Liver (tissue), 9 donors: ENCODE measurements around the gene ROMO1. TPM values are rescaled to one million over a fixed set of nuclear protein-coding genes. Genes with fewer than 3 reads are reported as not detected.

ENCODE experiments used
- DNase-seq: peaks from one replicate; pipeline ENCODE4 v3.0.0-alpha.2; 2017; ENCODE audit warnings: low spot score
- H3K27ac ChIP-seq, 2 donors: one replicate each; pipeline ENCODE4 v1.7.0; 2013; ENCODE audit warnings: inconsistent platforms in 2 of 2, low read length in 2 of 2, control low read depth in 1 of 2, low read depth in 1 of 2, mild to moderate bottlenecking in 1 of 2
- H3K27me3 ChIP-seq, 4 donors: one replicate each; pipeline versions ENCODE4 v1.6.1 to v1.7.0; 2013; ENCODE audit warnings: low read length in 3 of 4, inconsistent platforms in 1 of 4, mild to moderate bottlenecking in 1 of 4, moderate library complexity in 1 of 4; ENCODE audit not compliant: control insufficient read depth in 4 of 4, insufficient read depth in 4 of 4
- H3K36me3 ChIP-seq, 4 donors: one replicate each; pipeline versions ENCODE4 v1.6.1 to v1.7.0; 2013; ENCODE audit warnings: low read length in 3 of 4, mild to moderate bottlenecking in 3 of 4, low read depth in 1 of 4, moderate library complexity in 1 of 4; ENCODE audit not compliant: control insufficient read depth in 4 of 4, insufficient read depth in 3 of 4
- H3K4me1 ChIP-seq, 4 donors: one replicate each; pipeline versions ENCODE4 v1.6.1 to v1.7.0; 2013; ENCODE audit warnings: low read length in 3 of 4, mild to moderate bottlenecking in 3 of 4, moderate library complexity in 1 of 4; ENCODE audit not compliant: control insufficient read depth in 4 of 4, insufficient read depth in 4 of 4
- H3K4me3 ChIP-seq, 3 donors: one replicate each; pipeline versions ENCODE4 v1.6.1 to v1.7.0; 2013; ENCODE audit warnings: low read length in 3 of 3, control low read depth in 1 of 3, low read depth in 1 of 3, mild to moderate bottlenecking in 1 of 3
- H3K9ac ChIP-seq, 2 donors: one replicate each; pipeline ENCODE4 v1.7.0; 2013; ENCODE audit warnings: low read length in 2 of 2, mild to moderate bottlenecking in 2 of 2, moderate library complexity in 2 of 2, control low read depth in 1 of 2, low read depth in 1 of 2
- H3K9me3 ChIP-seq, 4 donors: one replicate each; pipeline versions ENCODE4 v1.6.1 to v1.7.0; 2013; ENCODE audit warnings: low read length in 3 of 4; ENCODE audit not compliant: control insufficient read depth in 4 of 4
- EGR1 ChIP-seq, 2 donors: IDR thresholded peaks; 2 replicates each; pipeline ENCODE4 v1.6.1; 2016 to 2018; ENCODE audit warnings: antibody characterized with exemption in 2 of 2, low read depth in 2 of 2
- FOXA1 ChIP-seq: IDR thresholded peaks from 2 replicates; pipeline ENCODE4 v1.6.1; 2016; ENCODE audit warnings: antibody characterized with exemption
- FOXA2 ChIP-seq: IDR thresholded peaks from 2 replicates; pipeline ENCODE4 v1.6.1; 2016; ENCODE audit warnings: antibody characterized with exemption
- GABPA ChIP-seq, 2 donors: IDR thresholded peaks in 1 of 2; conservative IDR thresholded peaks in 1 of 2; 2 replicates each; pipeline ENCODE4 v1.6.1; 2016; ENCODE audit warnings: antibody characterized with exemption in 2 of 2, mild to moderate bottlenecking in 1 of 2, moderate library complexity in 1 of 2
- JUND ChIP-seq, 2 donors: IDR thresholded peaks; 2 replicates each; pipeline ENCODE4 v1.6.1; 2016; ENCODE audit warnings: antibody characterized with exemption in 2 of 2
- MAX ChIP-seq: IDR thresholded peaks from 2 replicates; pipeline ENCODE4 v1.6.1; 2016; ENCODE audit warnings: antibody characterized with exemption
- RAD21 ChIP-seq, 2 donors: IDR thresholded peaks; 2 replicates each; pipeline ENCODE4 v1.6.1; 2016; ENCODE audit warnings: antibody characterized with exemption in 2 of 2, mild to moderate bottlenecking in 2 of 2
- RXRA ChIP-seq, 2 donors: IDR thresholded peaks; 2 replicates each; pipeline ENCODE4 v1.6.1; 2017 to 2018; ENCODE audit warnings: antibody characterized with exemption in 2 of 2, mild to moderate bottlenecking in 1 of 2
- SP1 ChIP-seq: IDR thresholded peaks from 2 replicates; pipeline ENCODE4 v1.6.1; 2018; ENCODE audit warnings: antibody characterized with exemption, mild to moderate bottlenecking
- TAF1 ChIP-seq: conservative IDR thresholded peaks from 2 replicates; pipeline ENCODE4 v1.6.1; 2016; ENCODE audit warnings: antibody characterized with exemption, mild to moderate bottlenecking
- YY1 ChIP-seq: IDR thresholded peaks from 2 replicates; pipeline ENCODE4 v1.6.1; 2016; ENCODE audit warnings: antibody characterized with exemption, mild to moderate bottlenecking
- ZBTB33 ChIP-seq: IDR thresholded peaks from 2 replicates; pipeline ENCODE4 v1.6.1; 2016; ENCODE audit warnings: antibody characterized with exemption
- polyA plus RNA-seq, 2 donors: library from polyadenylated mRNA; stranded (reverse) in 1 of 2; unstranded in 1 of 2; fragments of 200-250 nt in 1 of 2; fragments of >200 nt in 1 of 2; fragmentation: Nextera tagmentation in 1 of 2; extraction: Ambion mirVana in 1 of 2; gene quantifications; one replicate each; pipeline versions ENCODE4 v1.2.1 to v1.2.3, GENCODE V29; 2013 to 2015
- total RNA-seq, 2 donors: library from RNA; depleted of rRNA; stranded (reverse); fragments of >200 nt; gene quantifications; one replicate each; pipeline ENCODE4 v1.2.3, GENCODE V29; 2014
- TF ChIP-seq, protein P1 (sequence below): IDR thresholded peaks from 2 replicates; pipeline ENCODE4 v1.6.1; 2016; ENCODE audit warnings: antibody characterized with exemption, mild to moderate bottlenecking
- TF ChIP-seq, protein P2 (sequence below): fragments of 150-350 bp; IDR thresholded peaks from 2 replicates; pipeline ENCODE4 v1.5.1; 2017; ENCODE audit warnings: improper control_type of control experiment, low read depth, low read length; ENCODE audit not compliant: missing input control
- TF ChIP-seq, protein P3 (sequence below): IDR thresholded peaks from 2 replicates; pipeline ENCODE4 v1.6.1; 2016; ENCODE audit warnings: antibody characterized with exemption
- donor health status: healthy.
- donor health status: healthy.
- donor health status: healthy.
- donor health status: healthy.
- donor health status: healthy.

ROMO1 gene
- total and polyA plus RNA-seq, 4 donors: 68.4 to 359 (median 147) TPM

GRCh38 chr20:35734374-35734773 lies 35.2 kb downstream of the ROMO1 start:
- H3K4me1 ChIP-seq: peaks cover 4 to 60% (median 42%) of the 10 kb centered on the region in 4 donors

More at GRCh38 chr20:35734374-35734773, 35.2 kb downstream of the ROMO1 start:
- H3K27me3 ChIP-seq: no peaks in the 10 kb centered on the region
- no peak overlapping the region for H3K9ac ChIP-seq
- DNase-seq: no peak
- no peak overlapping the region for H3K4me3 ChIP-seq
- H3K36me3 ChIP-seq: peaks cover 15 to 84% (median 77%) of the 10 kb centered on the region in 4 donors
- no peak for TF ChIP-seq RAD21 (IDR thresholded peaks at IDR 0.05)
- TF ChIP-seq YY1: no peak
- no peak for TF ChIP-seq SP1
- TF ChIP-seq, protein P1, sequence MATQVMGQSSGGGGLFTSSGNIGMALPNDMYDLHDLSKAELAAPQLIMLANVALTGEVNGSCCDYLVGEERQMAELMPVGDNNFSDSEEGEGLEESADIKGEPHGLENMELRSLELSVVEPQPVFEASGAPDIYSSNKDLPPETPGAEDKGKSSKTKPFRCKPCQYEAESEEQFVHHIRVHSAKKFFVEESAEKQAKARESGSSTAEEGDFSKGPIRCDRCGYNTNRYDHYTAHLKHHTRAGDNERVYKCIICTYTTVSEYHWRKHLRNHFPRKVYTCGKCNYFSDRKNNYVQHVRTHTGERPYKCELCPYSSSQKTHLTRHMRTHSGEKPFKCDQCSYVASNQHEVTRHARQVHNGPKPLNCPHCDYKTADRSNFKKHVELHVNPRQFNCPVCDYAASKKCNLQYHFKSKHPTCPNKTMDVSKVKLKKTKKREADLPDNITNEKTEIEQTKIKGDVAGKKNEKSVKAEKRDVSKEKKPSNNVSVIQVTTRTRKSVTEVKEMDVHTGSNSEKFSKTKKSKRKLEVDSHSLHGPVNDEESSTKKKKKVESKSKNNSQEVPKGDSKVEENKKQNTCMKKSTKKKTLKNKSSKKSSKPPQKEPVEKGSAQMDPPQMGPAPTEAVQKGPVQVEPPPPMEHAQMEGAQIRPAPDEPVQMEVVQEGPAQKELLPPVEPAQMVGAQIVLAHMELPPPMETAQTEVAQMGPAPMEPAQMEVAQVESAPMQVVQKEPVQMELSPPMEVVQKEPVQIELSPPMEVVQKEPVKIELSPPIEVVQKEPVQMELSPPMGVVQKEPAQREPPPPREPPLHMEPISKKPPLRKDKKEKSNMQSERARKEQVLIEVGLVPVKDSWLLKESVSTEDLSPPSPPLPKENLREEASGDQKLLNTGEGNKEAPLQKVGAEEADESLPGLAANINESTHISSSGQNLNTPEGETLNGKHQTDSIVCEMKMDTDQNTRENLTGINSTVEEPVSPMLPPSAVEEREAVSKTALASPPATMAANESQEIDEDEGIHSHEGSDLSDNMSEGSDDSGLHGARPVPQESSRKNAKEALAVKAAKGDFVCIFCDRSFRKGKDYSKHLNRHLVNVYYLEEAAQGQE: no peak
- no peak for TF ChIP-seq RXRA (IDR thresholded peaks at IDR 0.05)
- TF ChIP-seq TAF1: no peak
- TF ChIP-seq EGR1 (IDR thresholded peaks at IDR 0.05; ENCODE audit: low read depth in 2 of 2): no peak
- no peak for TF ChIP-seq JUND (IDR thresholded peaks at IDR 0.05)
- TF ChIP-seq FOXA1: no peak
- TF ChIP-seq, protein P2, sequence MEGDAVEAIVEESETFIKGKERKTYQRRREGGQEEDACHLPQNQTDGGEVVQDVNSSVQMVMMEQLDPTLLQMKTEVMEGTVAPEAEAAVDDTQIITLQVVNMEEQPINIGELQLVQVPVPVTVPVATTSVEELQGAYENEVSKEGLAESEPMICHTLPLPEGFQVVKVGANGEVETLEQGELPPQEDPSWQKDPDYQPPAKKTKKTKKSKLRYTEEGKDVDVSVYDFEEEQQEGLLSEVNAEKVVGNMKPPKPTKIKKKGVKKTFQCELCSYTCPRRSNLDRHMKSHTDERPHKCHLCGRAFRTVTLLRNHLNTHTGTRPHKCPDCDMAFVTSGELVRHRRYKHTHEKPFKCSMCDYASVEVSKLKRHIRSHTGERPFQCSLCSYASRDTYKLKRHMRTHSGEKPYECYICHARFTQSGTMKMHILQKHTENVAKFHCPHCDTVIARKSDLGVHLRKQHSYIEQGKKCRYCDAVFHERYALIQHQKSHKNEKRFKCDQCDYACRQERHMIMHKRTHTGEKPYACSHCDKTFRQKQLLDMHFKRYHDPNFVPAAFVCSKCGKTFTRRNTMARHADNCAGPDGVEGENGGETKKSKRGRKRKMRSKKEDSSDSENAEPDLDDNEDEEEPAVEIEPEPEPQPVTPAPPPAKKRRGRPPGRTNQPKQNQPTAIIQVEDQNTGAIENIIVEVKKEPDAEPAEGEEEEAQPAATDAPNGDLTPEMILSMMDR: no peak
- TF ChIP-seq FOXA2: no peak
- no peak for TF ChIP-seq ZBTB33
- TF ChIP-seq MAX: no peak
- TF ChIP-seq, protein P3, sequence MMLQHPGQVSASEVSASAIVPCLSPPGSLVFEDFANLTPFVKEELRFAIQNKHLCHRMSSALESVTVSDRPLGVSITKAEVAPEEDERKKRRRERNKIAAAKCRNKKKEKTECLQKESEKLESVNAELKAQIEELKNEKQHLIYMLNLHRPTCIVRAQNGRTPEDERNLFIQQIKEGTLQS: no peak
- TF ChIP-seq GABPA (IDR thresholded peaks at IDR 0.05 in 1 of 2, conservative IDR thresholded peaks at IDR 0.05 in 1 of 2): no peak
- H3K9me3 ChIP-seq: no peaks in the 10 kb centered on the region
- no peak overlapping the region for H3K27ac ChIP-seq
